AG04449 (cell line): Measurements from ENCODE around the gene TMTC2.

Experiments
- CTCF ChIA-PET: fragments of 350-600 bp; formaldehyde crosslinking; extraction: SDS; loops from one replicate; lab custom pipeline; 2021; ENCODE audit warnings: antibody characterized with exemption; lab: Yijun Ruan, JAX
- POLR2A ChIA-PET: fragments of 400-600, 350-600 bp; formaldehyde crosslinking; extraction: SDS; loops from one replicate; lab custom pipeline; 2020; ENCODE audit warnings: antibody characterized with exemption, inconsistent platforms; lab: Yijun Ruan, JAX
- DNase-seq: peaks from one replicate; pipeline ENCODE4 v3.0.0-alpha.2; 2010; ENCODE audit warnings: low read depth, low spot score
- H3K4me3 ChIP-seq: 2 replicates; pipeline ENCODE4 v1.5.1; 2011; ENCODE audit warnings: low read depth, mild to moderate bottlenecking, control low read depth, low read length
- TF ChIP-seq, protein P1 (sequence below): IDR thresholded peaks from one replicate; pipeline ENCODE4 v1.5.1; 2011; ENCODE audit warnings: mild to moderate bottlenecking, moderate library complexity, low read length, control low read depth, inconsistent platforms; ENCODE audit not compliant: insufficient read depth; ENCODE audit errors: missing control alignments

The TMTC2 gene

DNA sequence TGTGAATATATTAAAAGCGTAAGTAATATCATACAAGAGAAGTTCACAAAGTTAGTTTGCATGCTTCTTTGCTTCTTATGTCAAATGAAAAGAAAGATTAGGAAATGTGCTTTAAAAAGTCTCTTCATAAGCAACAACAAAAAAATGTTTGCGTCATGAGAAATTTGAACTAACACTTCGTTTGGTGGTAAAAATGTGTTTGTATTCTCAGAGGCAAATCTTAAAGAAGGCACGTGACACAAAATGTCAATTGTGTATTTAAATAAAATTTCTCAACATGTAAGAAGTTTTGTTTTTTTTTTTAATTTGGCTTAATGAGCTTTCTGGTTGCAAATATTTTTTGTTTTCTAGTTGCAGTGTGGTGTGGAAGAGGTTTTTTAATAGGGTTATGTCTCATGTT lies 93.8 kb downstream of the TMTC2 start:
- no peak overlapping the region for H3K4me3 ChIP-seq
- no peak for DNase-seq
- POLR2A ChIA-PET: no interaction called here
- CTCF ChIA-PET: no interaction called here
- TF ChIP-seq, protein P1, sequence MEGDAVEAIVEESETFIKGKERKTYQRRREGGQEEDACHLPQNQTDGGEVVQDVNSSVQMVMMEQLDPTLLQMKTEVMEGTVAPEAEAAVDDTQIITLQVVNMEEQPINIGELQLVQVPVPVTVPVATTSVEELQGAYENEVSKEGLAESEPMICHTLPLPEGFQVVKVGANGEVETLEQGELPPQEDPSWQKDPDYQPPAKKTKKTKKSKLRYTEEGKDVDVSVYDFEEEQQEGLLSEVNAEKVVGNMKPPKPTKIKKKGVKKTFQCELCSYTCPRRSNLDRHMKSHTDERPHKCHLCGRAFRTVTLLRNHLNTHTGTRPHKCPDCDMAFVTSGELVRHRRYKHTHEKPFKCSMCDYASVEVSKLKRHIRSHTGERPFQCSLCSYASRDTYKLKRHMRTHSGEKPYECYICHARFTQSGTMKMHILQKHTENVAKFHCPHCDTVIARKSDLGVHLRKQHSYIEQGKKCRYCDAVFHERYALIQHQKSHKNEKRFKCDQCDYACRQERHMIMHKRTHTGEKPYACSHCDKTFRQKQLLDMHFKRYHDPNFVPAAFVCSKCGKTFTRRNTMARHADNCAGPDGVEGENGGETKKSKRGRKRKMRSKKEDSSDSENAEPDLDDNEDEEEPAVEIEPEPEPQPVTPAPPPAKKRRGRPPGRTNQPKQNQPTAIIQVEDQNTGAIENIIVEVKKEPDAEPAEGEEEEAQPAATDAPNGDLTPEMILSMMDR: no peak

DNA sequence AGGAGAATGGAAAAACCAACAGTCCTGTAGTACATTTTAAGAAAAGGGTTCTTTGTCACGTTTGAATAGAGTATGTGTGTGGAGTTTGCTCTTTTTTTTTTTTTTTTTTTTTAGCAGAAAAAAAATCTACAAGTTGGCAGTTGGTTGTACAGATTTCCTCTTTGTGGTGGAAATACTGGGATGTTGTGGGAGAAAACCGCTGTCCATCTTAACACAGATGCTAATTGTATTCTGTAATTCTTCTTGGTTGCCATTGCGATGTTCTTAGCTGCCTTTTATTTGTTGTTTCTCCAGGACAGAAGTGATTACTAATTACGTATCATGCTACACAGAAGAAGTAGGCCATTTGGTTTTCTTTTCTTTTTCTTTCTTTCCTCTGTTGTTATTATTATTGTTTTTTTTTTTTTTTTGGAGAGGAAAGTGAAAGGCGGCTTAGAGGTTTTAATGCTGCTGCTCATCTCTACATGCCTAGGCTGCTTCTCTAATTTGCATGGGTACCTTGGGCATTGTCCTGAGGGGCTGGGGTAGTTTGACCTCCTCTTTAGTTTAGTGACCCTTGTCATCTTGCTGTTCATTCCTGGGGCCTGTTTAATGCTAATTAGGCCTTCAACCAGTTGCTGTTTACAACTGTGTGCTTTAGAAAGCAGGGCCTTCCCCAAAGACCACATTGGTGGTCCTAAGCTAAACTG lies 94.7 kb downstream of the TMTC2 start:
- ChIA-PET POLR2A (no interaction called here), CTCF (no interaction called here)
- H3K4me3 ChIP-seq: no peak overlapping the region
- TF ChIP-seq, protein P1: no peak
- no peak for DNase-seq

DNA sequence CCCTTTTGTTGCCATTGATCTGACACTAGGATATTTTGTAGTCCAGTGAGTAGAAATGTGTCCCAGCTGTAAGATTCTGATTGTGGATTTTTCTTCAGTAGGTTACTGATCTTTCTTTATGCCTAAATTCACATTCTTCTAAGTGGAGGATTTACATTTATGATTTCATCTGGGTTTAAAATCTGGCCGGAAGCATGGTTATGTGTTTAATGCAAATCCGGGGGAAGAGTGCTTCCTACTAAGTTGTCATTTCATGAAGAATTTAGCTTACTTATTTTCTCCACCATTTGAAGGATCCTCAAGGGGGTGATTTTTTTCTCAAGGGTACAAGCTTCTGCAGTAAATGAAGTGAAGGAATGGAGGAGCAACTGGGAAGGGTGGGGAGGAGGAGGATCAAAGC lies 96.7 kb downstream of the TMTC2 start:
- TF ChIP-seq, protein P1: no peak
- CTCF ChIA-PET: no interaction called here
- H3K4me3 ChIP-seq: no peak overlapping the region
- POLR2A ChIA-PET: no interaction called here
- DNase-seq: no peak

DNA sequence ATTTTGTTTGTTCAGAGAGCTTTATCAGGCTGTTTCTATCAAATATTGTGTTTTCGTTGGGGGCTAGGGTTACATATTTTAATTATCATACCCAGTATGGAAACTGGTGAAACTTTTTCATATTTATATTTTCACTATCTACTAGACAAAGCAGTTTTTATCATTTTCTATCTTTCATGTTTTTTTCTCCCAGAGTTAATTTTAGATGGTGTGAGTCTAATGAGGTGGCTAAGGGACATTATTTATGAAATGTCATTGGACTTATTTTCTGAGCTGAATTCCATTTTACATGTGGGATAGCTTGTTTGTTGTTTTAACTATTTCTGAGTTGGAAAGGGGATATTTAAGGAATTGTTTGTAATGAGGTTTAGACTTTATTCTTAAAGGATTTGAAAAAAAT lies 100.3 kb downstream of the TMTC2 start:
- no peak for DNase-seq
- POLR2A ChIA-PET: no interaction called here
- TF ChIP-seq, protein P1: no peak
- no peak overlapping the region for H3K4me3 ChIP-seq
- CTCF ChIA-PET: no interaction called here

DNA sequence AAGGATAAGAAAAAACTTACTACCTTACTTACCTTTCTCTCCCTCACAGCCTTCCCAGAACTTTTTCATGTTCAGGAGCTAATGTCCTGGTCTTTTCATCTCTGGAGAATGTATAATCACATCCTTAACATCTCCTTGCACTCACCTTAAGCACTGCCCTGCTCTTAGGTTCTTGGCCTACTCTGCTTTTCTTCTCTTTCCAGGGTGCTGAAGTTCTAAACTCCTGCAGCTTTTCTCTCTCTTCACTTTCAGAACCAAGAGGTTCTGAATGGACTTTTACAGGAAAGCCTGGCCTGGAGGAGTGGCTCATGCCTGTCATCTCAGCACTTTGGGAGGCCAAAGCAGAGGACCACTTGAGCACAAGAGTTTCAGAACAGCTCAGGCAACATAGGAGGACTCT lies 101.9 kb downstream of the TMTC2 start:
- CTCF ChIA-PET: no interaction called here
- POLR2A ChIA-PET: no interaction called here
- TF ChIP-seq, protein P1: no peak
- no peak for DNase-seq
- no peak overlapping the region for H3K4me3 ChIP-seq

DNA sequence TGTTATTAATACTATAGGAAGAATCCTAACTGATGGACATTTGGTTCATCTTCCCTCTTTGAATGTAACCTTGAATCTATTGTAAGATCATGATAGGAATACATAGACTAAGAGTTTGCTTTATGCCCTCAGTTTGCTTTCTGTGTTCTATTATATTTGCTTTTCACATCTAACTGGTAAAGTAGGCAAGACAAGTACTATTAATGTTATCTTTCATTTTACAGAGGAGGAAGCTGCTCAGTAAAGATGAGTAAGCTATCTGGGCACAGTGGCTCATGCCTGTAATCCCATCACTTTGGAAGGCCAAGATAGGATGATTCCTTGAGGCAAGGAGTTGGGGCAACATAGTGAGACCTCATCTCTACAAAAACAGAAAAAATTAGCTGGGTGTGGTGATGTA lies 103.0 kb downstream of the TMTC2 start:
- no peak for DNase-seq
- no peak overlapping the region for H3K4me3 ChIP-seq
- ChIA-PET POLR2A (no interaction called here), CTCF (no interaction called here)
- TF ChIP-seq, protein P1: no peak
